NT2/D1 (cell line): ENCODE results near the gene CNR2.

Experiments
- SUZ12 ChIP-seq: IDR thresholded peaks from 2 replicates; pipeline ENCODE4 v1.6.1; 2011; ENCODE audit not compliant: insufficient read length, insufficient read depth; ENCODE audit errors: extremely low read depth
- YY1 ChIP-seq: IDR thresholded peaks from 2 replicates; pipeline ENCODE4 v1.6.1; 2011; ENCODE audit not compliant: insufficient read length, insufficient read depth
- ZNF274 ChIP-seq: IDR thresholded peaks from 2 replicates; pipeline ENCODE4 v1.6.1; 2011; ENCODE audit warnings: mild to moderate bottlenecking, low read depth, low read length

GRCh38 chr1:23959461-23960290 lies 46.5 kb upstream of the CNR2 start, which contains the start of gene PNRC2:
- TF ChIP-seq YY1, result peak; percentile 89
- no peak for TF ChIP-seq ZNF274
- no peak for TF ChIP-seq SUZ12
